ENCODE data around the gene THOC6.

DNA sequence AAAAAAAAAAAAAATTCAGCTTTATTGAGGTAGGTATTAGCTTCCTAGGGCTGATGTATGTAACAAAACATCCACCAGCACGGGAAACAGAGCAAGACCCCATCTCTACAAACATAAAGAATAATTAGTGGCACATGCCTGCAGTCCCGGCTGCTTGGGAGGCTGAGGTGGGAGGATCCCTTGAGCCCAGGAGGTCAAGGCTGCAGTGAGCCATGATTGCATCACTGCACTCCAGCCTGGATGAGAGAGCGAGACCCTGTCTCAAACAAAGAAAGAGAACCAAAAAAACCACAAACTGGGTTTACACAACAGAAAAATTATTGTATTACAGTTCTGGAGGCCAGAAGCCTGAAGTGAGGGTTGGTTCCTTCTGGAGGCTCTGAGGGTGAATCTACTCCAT lies 18.5 kb downstream of the THOC6 start:
- no peak for TF ChIP-seq POLR2A (IDR thresholded peaks at IDR 0.05)
- TF ChIP-seq, protein P1, sequence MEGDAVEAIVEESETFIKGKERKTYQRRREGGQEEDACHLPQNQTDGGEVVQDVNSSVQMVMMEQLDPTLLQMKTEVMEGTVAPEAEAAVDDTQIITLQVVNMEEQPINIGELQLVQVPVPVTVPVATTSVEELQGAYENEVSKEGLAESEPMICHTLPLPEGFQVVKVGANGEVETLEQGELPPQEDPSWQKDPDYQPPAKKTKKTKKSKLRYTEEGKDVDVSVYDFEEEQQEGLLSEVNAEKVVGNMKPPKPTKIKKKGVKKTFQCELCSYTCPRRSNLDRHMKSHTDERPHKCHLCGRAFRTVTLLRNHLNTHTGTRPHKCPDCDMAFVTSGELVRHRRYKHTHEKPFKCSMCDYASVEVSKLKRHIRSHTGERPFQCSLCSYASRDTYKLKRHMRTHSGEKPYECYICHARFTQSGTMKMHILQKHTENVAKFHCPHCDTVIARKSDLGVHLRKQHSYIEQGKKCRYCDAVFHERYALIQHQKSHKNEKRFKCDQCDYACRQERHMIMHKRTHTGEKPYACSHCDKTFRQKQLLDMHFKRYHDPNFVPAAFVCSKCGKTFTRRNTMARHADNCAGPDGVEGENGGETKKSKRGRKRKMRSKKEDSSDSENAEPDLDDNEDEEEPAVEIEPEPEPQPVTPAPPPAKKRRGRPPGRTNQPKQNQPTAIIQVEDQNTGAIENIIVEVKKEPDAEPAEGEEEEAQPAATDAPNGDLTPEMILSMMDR (IDR thresholded peaks at IDR 0.05), result no peak

Data from thyroid gland (tissue), 4 donors.